Measurements from ENCODE around the gene DCDC2B. TPM values are rescaled to one million over a fixed set of nuclear protein-coding genes. Genes with fewer than 3 reads are reported as not detected.

Gene DCDC2B
- total RNA-seq, 2 experiments from 2014 or later, result 0.13 TPM; not detected in 1

GRCh38 chr1:32215629-32216480 lies 7.0 kb downstream of the DCDC2B start:
- peaks cover 24% of the 10 kb centered on the region for H3K4me1 Mint-ChIP-seq
- CTCF ChIA-PET, result interaction anchor here (0.7 to 3.1 kb wide), 55 partner anchors 8 to 299 kb away, joined by 3 to 57 read pairs (median 4); partner anchors contain the start of genes BSDC1, CCDC28B, FAM167B and HDAC1
- no peak overlapping the region for H3K4me3 Mint-ChIP-seq
- POLR2A ChIA-PET, result interaction anchor here (0.8 to 3.1 kb wide), 17 partner anchors 10 to 156 kb away, joined by 3 to 38 read pairs (median 5); partner anchors contain the start of genes HDAC1, LCK and MARCKSL1
- no peaks in the 10 kb centered on the region for H3K9me3 Mint-ChIP-seq
- H3K27me3 Mint-ChIP-seq, result no peaks in the 10 kb centered on the region
- peak overlapping the region; percentile 72 for H3K27ac Mint-ChIP-seq
- peaks cover 25% of the 10 kb centered on the region for H3K36me3 Mint-ChIP-seq (ENCODE audit: low read depth)
- DNase-seq, result peak; percentile 71

GRCh38 chr1:32216566-32216965 lies 7.7 kb downstream of the DCDC2B start:
- DNase-seq, result no peak
- Mint-ChIP-seq H3K9me3 (no peaks in the 10 kb centered on the region), H3K27ac (peak overlapping the region; percentile 72), H3K36me3 (ENCODE audit: low read depth) (peaks cover 25% of the 10 kb centered on the region), H3K4me1 (peaks cover 32% of the 10 kb centered on the region), H3K4me3 (no peak overlapping the region), H3K27me3 (no peaks in the 10 kb centered on the region)
- ChIA-PET POLR2A (interaction anchor here (0.6 to 3.1 kb wide), 14 partner anchors 14 to 156 kb away, joined by 3 to 38 read pairs (median 5); partner anchors contain the start of genes HDAC1, LCK and MARCKSL1), CTCF (interaction anchor here (0.9 to 3.1 kb wide), 34 partner anchors 10 to 208 kb away, joined by 3 to 57 read pairs (median 8); partner anchors contain the start of genes BSDC1, CCDC28B, FAM167B and HDAC1)

GRCh38 chr1:32219022-32219421 lies 10.1 kb downstream of the DCDC2B start:
- ChIA-PET CTCF (interaction anchor here (0.6 kb wide), 2 partner anchors 33 to 36 kb away, joined by 3 to 4 read pairs; no protein-coding TSS in a partner anchor), POLR2A (interaction anchor here (0.6 kb wide), 1 partner anchor 378 kb away, joined by 3 read pairs; no protein-coding TSS in a partner anchor)
- no peak overlapping the region for H3K4me3 Mint-ChIP-seq
- H3K27me3 Mint-ChIP-seq, result no peaks in the 10 kb centered on the region
- no peak for DNase-seq
- H3K4me1 Mint-ChIP-seq, result peaks cover 49% of the 10 kb centered on the region
- no peaks in the 10 kb centered on the region for H3K9me3 Mint-ChIP-seq
- no peak overlapping the region for H3K27ac Mint-ChIP-seq
- peaks cover 27% of the 10 kb centered on the region for H3K36me3 Mint-ChIP-seq (ENCODE audit: low read depth)

- CTCF ChIA-PET, result interaction anchor here (0.9 to 3.8 kb wide), 4 partner anchors 28 to 114 kb away, joined by 3 to 25 read pairs (median 4); partner anchors contain the start of genes HDAC1 and LCK
- DNase-seq, result no peak
- POLR2A ChIA-PET, result interaction anchor here (1.0 to 3.5 kb wide), 6 partner anchors 10 to 101 kb away, joined by 3 to 14 read pairs (median 11); partner anchors contain the start of genes IQCC and LCK
- peaks cover 52% of the 10 kb centered on the region for H3K4me1 Mint-ChIP-seq
- H3K36me3 Mint-ChIP-seq (ENCODE audit: low read depth), result peaks cover 28% of the 10 kb centered on the region
- peak overlapping the region; percentile 97 for H3K4me3 Mint-ChIP-seq
- peak overlapping the region; percentile 94 for H3K27ac Mint-ChIP-seq
- H3K27me3 Mint-ChIP-seq, result no peaks in the 10 kb centered on the region
- no peaks in the 10 kb centered on the region for H3K9me3 Mint-ChIP-seq
These were observed 12.1 kb downstream of the DCDC2B start for GRCh38 chr1:32220746-32221580.

- Mint-ChIP-seq H3K36me3 (ENCODE audit: low read depth) (peaks cover 30% of the 10 kb centered on the region), H3K4me3 (peak overlapping the region; percentile 97), H3K4me1 (peaks cover 50% of the 10 kb centered on the region), H3K27me3 (no peaks in the 10 kb centered on the region), H3K9me3 (no peaks in the 10 kb centered on the region), H3K27ac (peak overlapping the region; percentile 94)
- CTCF ChIA-PET, result interaction anchor here (0.9 to 3.8 kb wide), 3 partner anchors 28 to 114 kb away, joined by 4 to 25 read pairs (median 5); partner anchors contain the start of gene LCK
- POLR2A ChIA-PET, result interaction anchor here (1.0 to 3.5 kb wide), 6 partner anchors 10 to 33 kb away, joined by 3 to 14 read pairs (median 11); partner anchors contain the start of genes IQCC and LCK
- no peak for DNase-seq
These were observed 12.7 kb downstream of the DCDC2B start for GRCh38 chr1:32221581-32221979.

GRCh38 chr1:32221980-32222755 lies 13.3 kb downstream of the DCDC2B start, which contains the start of the genes EIF3I and TMEM234:
Gene EIF3I (plus strand): TSS chr1:32222407. CDS start chr1:32222442, 35 bp downstream.
Gene TMEM234 (minus strand): TSS chr1:32222353. CDS start chr1:32222322, 31 bp downstream.
- ChIA-PET CTCF (interaction anchor here (1.4 to 3.8 kb wide), 2 partner anchors 19 to 27 kb away, joined by 6 to 25 read pairs; partner anchors contain the start of gene LCK), POLR2A (interaction anchor here (0.8 to 3.5 kb wide), 12 partner anchors 17 to 126 kb away, joined by 3 to 14 read pairs (median 6); partner anchors contain the start of genes IQCC, LCK and TXLNA)
- DNase-seq, result peak; percentile 93
- Mint-ChIP-seq H3K27me3 (no peaks in the 10 kb centered on the region), H3K27ac (peak within 1 kb of the TSS; percentile 94), H3K4me3 (peak within 1 kb of the TSS; percentile 97), H3K36me3 (ENCODE audit: low read depth) (peaks cover 28% of the 10 kb centered on the region), H3K4me1 (peaks cover 46% of the 10 kb centered on the region), H3K9me3 (no peaks in the 10 kb centered on the region)

GRCh38 chr1:32223683-32224082 lies 14.8 kb downstream of the DCDC2B start:
- ChIA-PET POLR2A (interaction anchor here (0.6 to 3.5 kb wide), 12 partner anchors 17 to 122 kb away, joined by 3 to 14 read pairs (median 6); partner anchors contain the start of genes FAM167B, IQCC and TXLNA), CTCF (interaction anchor here (0.9 to 3.8 kb wide), 3 partner anchors 8 to 26 kb away, joined by 3 to 25 read pairs (median 6); partner anchors contain the start of gene LCK)
- Mint-ChIP-seq H3K36me3 (ENCODE audit: low read depth) (peaks cover 44% of the 10 kb centered on the region), H3K9me3 (no peaks in the 10 kb centered on the region), H3K4me1 (peaks cover 52% of the 10 kb centered on the region), H3K4me3 (peak overlapping the region; percentile 97), H3K27ac (peak overlapping the region; percentile 94), H3K27me3 (no peaks in the 10 kb centered on the region)
- no peak for DNase-seq

- POLR2A ChIA-PET, result interaction anchor here (1.0 to 3.5 kb wide), 6 partner anchors 17 to 27 kb away, joined by 4 to 14 read pairs (median 8); partner anchors contain the start of genes FAM167B, IQCC and LCK
These were observed 15.4 kb downstream of the DCDC2B start for GRCh38 chr1:32224285-32224684.

GRCh38 chr1:32228771-32229170 lies 19.9 kb downstream of the DCDC2B start:
- Mint-ChIP-seq H3K9me3 (no peaks in the 10 kb centered on the region), H3K27ac (no peak overlapping the region), H3K36me3 (ENCODE audit: low read depth) (peaks cover 50% of the 10 kb centered on the region), H3K4me1 (peaks cover 21% of the 10 kb centered on the region), H3K27me3 (no peaks in the 10 kb centered on the region), H3K4me3 (no peak overlapping the region)
- ChIA-PET CTCF (interaction anchor here (1.3 to 2.2 kb wide), 4 partner anchors 9 to 144 kb away, joined by 3 to 13 read pairs (median 6); no protein-coding TSS in a partner anchor), POLR2A (interaction anchor here (0.6 to 3.1 kb wide), 5 partner anchors 11 to 48 kb away, joined by 3 to 18 read pairs (median 4); partner anchors contain the start of gene LCK)
- DNase-seq, result no peak

More at GRCh38 chr1:32224285-32224684, 15.4 kb downstream of the DCDC2B start:
- DNase-seq, result no peak
- Mint-ChIP-seq H3K9me3 (no peaks in the 10 kb centered on the region), H3K4me3 (peak overlapping the region; percentile 20), H3K4me1 (peaks cover 52% of the 10 kb centered on the region), H3K27ac (peak overlapping the region; percentile 94), H3K36me3 (ENCODE audit: low read depth) (peaks cover 46% of the 10 kb centered on the region), H3K27me3 (no peaks in the 10 kb centered on the region)
- CTCF ChIA-PET, result interaction anchor here (0.7 to 3.8 kb wide), 2 partner anchors 25 to 100 kb away, joined by 3 to 25 read pairs; partner anchors contain the start of gene LCK

GRCh38 chr1:32231843-32232432 lies 23.0 kb downstream of the DCDC2B start:
- no peak for DNase-seq
- Mint-ChIP-seq H3K27ac (no peak overlapping the region), H3K36me3 (ENCODE audit: low read depth) (peaks cover 32% of the 10 kb centered on the region), H3K9me3 (no peaks in the 10 kb centered on the region), H3K4me1 (peaks cover 7% of the 10 kb centered on the region), H3K27me3 (no peaks in the 10 kb centered on the region), H3K4me3 (no peak overlapping the region)
- CTCF ChIA-PET, result interaction anchor here (1.8 kb wide), 1 partner anchor 16 kb away, joined by 6 read pairs; the partner anchor contains the start of gene FAM167B
- POLR2A ChIA-PET, result interaction anchor here (1.1 to 1.6 kb wide), 3 partner anchors 8 to 18 kb away, joined by 3 to 4 read pairs (median 4); no protein-coding TSS in a partner anchor

All from activated CD4-positive, alpha-beta memory T cell treated with anti-CD3 and anti-CD28 coated beads, Interleukin-2, amount 10 ng/mL, durations not matched to agents 7 days and 5 days (primary cell).